D721Med (cell line): Measurements from ENCODE around the gene CDH4.

ENCODE experiments used
- DNase-seq: peaks from one replicate; pipeline ENCODE4 v3.0.0; 2011; ENCODE audit warnings: low spot score; ENCODE audit not compliant: insufficient read length
- FAIRE-seq: peaks from 2 replicates; lab custom pipeline; 2011; peaks lifted over from hg19 to GRCh38; lab: Jason Lieb, UNC
- TF ChIP-seq, protein P1 (sequence below): IDR thresholded peaks from 2 replicates; pipeline ENCODE4 v1.5.1; 2012; ENCODE audit warnings: mild to moderate bottlenecking, control low read depth; ENCODE audit not compliant: insufficient read depth; ENCODE audit errors: missing control alignments

The CDH4 gene

DNA sequence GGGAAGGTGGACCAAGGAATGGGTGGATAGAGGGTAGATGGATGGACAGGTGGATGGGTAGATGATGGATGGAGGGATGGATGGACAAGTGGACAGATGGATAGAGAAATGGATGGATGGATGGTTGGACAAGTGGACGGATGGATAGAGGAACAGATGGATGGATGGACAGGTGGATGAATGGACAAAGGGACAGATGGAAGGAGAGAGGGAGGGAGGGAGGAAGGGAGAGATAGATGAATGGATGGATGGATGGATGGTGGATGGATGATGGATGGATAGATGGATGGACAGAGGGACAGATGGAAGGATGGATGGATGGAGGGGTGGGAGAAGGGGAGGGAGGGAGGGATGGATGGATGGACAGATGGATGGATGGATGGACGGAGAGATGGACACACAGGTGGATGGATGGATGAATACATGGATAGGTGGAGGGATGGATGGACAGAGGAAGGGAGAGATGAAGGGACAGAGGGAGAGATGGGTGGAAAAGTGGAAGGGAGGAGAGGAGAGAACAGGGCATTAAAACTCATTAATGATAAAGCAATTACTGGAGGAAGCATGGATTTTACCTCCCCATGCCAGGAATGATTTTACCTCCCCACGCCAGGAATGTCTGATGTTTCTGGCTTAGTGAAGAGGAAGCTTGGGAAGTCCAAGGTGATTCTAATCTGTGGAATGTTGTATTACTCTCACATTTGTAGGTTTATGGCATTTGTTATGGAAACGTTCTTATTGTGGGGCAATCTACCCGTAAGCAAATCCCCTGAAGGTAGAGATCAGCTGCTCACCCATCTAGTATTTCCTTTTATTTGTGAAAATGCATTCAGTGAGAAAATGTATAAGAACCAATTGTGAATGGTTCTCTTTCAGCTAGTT lies 430.3 kb downstream of the CDH4 start:
- FAIRE-seq (no peak), DNase-seq (no peak)
- TF ChIP-seq, protein P1, sequence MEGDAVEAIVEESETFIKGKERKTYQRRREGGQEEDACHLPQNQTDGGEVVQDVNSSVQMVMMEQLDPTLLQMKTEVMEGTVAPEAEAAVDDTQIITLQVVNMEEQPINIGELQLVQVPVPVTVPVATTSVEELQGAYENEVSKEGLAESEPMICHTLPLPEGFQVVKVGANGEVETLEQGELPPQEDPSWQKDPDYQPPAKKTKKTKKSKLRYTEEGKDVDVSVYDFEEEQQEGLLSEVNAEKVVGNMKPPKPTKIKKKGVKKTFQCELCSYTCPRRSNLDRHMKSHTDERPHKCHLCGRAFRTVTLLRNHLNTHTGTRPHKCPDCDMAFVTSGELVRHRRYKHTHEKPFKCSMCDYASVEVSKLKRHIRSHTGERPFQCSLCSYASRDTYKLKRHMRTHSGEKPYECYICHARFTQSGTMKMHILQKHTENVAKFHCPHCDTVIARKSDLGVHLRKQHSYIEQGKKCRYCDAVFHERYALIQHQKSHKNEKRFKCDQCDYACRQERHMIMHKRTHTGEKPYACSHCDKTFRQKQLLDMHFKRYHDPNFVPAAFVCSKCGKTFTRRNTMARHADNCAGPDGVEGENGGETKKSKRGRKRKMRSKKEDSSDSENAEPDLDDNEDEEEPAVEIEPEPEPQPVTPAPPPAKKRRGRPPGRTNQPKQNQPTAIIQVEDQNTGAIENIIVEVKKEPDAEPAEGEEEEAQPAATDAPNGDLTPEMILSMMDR = no peak

DNA sequence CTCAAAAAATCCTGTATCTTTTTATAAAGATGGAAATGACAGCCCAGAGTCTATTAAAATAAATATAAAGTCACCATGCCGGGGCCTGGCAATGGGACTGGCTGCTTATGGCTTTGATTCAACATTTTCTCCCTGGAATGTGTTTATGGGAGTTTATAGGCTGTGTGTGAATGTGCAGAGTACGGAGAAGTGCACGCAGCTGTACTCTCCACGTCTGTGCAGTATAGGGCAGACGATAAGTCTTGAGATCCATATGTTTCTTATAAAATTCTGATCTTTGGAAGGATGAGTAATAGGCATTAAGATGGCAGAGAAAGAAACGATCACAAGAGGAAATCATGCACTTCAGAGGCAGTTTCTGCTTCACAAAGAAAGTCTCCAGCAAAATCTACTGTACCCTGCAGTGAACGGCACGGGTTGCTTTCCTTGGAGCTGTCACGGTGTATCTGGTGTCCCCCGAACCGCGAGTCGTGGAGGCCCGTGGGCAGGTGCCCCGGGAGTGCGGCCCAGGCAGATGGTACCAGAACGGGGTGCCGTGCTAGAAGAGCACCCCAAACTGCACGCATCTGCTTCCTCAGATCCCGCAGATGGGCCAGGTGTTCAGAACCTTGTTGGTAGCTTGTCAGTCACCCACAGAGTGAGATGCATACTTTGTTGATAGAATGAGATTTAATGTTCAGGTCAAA lies 431.1 kb downstream of the CDH4 start:
- FAIRE-seq = no peak
- TF ChIP-seq, protein P1 = no peak
- DNase-seq = no peak

DNA sequence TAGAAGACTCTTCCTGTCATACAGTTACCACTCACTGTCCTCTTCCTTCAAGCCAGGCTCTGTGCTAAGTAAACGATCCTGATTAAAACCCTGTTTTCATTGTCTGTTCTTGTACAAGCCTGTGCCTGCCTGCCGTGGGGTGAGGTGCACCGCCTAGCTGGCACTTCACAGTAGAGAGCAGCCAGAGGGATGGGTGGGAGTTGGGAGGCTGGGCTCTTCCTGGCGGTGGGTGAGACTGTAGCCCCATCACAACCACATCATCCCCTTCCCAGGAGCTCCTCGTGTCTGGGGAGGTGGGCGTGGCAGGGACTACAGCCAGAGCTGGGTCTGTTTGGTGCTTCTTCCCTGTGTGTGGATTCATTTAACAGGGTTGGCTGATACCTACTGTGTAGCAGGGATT lies 431.7 kb downstream of the CDH4 start:
- FAIRE-seq (no peak), DNase-seq (no peak)
- TF ChIP-seq, protein P1 = no peak

DNA sequence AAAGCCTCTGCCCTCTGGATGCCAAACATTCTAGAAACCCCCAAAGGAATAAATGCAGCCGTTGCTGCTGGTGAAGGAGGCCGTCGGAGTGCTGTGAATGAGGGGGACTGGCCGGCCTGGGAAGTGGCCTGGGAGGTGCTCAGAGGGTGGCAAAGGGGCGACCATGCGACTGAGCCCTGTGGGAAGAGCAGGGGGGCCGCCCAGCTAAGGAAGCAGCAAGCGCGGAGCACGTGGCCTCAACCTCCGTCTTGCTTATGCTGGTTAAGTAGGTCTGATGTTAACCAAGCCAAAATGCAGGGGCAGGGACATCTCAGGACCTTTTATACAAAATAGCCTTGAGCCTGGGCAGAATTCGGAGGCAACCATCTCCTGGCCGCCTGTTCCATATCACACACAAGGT lies 432.1 kb downstream of the CDH4 start:
- TF ChIP-seq, protein P1 = no peak
- FAIRE-seq (no peak), DNase-seq (no peak)

DNA sequence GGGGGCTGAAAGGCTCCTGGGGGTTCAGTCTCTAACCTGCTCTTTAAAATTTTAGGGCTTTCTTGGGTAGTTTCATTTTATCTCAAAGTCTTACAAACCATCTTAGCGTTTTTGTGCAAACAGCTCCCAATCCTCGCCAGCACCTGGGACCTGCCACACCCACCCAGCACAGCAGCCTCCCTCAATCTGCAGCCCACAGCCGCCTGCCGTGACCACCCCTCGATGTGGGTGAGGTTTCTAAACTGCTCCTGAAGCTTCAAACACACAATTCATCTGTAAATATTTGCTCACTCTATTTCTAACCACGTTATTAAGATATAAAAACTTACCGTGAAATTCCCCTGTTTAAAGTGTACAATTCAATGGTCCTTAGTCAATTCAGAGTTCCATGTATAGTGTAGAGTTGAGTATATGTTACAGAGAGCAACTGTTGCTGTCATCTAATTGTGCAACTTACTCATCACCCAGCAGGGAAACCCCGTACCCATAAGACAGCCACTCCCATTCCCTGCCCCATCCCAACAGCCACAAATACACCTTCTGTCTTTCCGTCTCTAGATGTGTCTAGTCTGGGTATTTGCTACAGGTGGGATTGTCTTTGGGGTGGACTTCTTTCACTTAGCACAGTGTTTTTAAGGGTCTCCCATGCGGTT lies 432.6 kb downstream of the CDH4 start:
- DNase-seq = no peak
- TF ChIP-seq, protein P1 = no peak
- no peak for FAIRE-seq

DNA sequence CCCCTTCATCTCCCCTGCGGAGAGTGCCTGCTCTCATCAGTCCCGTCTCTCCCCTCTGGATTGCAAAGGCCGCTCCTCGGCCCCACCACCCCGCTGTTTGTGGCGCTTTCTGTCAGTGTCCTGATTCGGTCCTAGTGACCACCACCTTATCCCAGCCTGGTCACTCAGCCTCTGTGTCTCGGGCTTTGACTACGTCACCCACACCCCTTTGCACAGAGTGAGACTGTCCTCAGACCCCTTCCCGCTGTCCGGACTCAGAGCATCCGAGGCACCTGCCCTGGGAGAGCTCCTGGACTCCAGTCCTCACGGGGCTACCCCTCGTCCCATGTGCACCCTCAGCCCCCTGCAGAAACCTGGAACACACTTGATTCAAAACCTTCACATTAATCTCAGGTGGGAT lies 433.4 kb downstream of the CDH4 start:
- DNase-seq = no peak
- TF ChIP-seq, protein P1 = no peak
- FAIRE-seq = no peak
